IMR-90 (cell line): Measurements from ENCODE around the gene NFATC1. TPM values are rescaled to one million over a fixed set of nuclear protein-coding genes. Genes with fewer than 3 reads are reported as not detected.

Source experiments
- ATAC-seq: fragments of 200-7000 bp; cut with Tn5 transposase; 2 replicates; pipeline ENCODE4 v1.9.1; 2020; ENCODE audit warnings: low read depth, mild to moderate bottlenecking, moderate library complexity
- BruUV-seq: library from RNA; stranded (reverse); fragments of 400-500 nt; replicated peaks from 2 replicates; lab custom pipeline; 2021; lab: Mats Ljungman, UMichigan
- CTCF ChIA-PET: fragments of 300-600 bp; formaldehyde crosslinking; extraction: SDS; loops from one replicate; lab custom pipeline; 2021; ENCODE audit warnings: antibody characterized with exemption; lab: Yijun Ruan, JAX
- POLR2A ChIA-PET: fragments of 300-600 bp; sonication (Branson Sonifier 250); formaldehyde crosslinking; loops from one replicate; lab custom pipeline; 2022; ENCODE audit warnings: antibody characterized with exemption; ENCODE audit not compliant: unreplicated experiment; lab: Charles Lee
- DNase-seq: peaks from one replicate; pipeline ENCODE4 v3.0.0; 2013
- H2AFZ ChIP-seq: replicated peaks from 2 replicates; pipeline ENCODE3; 2013; ENCODE audit warnings: low read length, mild to moderate bottlenecking; ENCODE audit not compliant: poor library complexity
- H2AK5ac ChIP-seq: 2 replicates; pipeline ENCODE4 v1.6.1; 2013; ENCODE audit warnings: low read depth, low read length, inconsistent platforms
- H2AK9ac ChIP-seq: replicated peaks from 2 replicates; pipeline ENCODE3; 2013; ENCODE audit warnings: mild to moderate bottlenecking, low read depth, low read length, moderate library complexity; ENCODE audit not compliant: poor library complexity
- H2BK120ac ChIP-seq: 2 replicates; pipeline ENCODE4 v1.6.1; 2013; ENCODE audit warnings: low read depth, low read length, inconsistent platforms
- H2BK15ac ChIP-seq: 3 replicates; pipeline ENCODE4 v1.6.1; 2013; ENCODE audit warnings: low read depth, low read length, inconsistent platforms
- H2BK20ac ChIP-seq: 2 replicates; pipeline ENCODE4 v1.6.1; 2013; ENCODE audit warnings: low read depth, mild to moderate bottlenecking, inconsistent platforms, low read length, moderate library complexity
- H2BK5ac ChIP-seq: 2 replicates; pipeline ENCODE4 v1.6.1; 2013; ENCODE audit warnings: mild to moderate bottlenecking, low read depth, low read length, inconsistent platforms; ENCODE audit not compliant: poor library complexity, severe bottlenecking
- H3K14ac ChIP-seq: replicated peaks from 2 replicates; pipeline ENCODE4 v1.6.1; 2013; ENCODE audit warnings: low read depth, low read length, inconsistent platforms
- H3K18ac ChIP-seq: 2 replicates; pipeline ENCODE4 v1.6.1; 2013; ENCODE audit warnings: low read depth, low read length, control low read depth
- H3K23ac ChIP-seq: 2 replicates; pipeline ENCODE4 v1.6.1; 2013; ENCODE audit warnings: low read depth, low read length, inconsistent platforms
- H3K27ac ChIP-seq: 2 replicates; pipeline ENCODE4 v1.5.1; 2013; ENCODE audit warnings: mild to moderate bottlenecking, control low read depth, low read length; ENCODE audit not compliant: insufficient read depth
- H3K27me3 ChIP-seq: 2 replicates; pipeline ENCODE4 v1.6.1; 2013; ENCODE audit warnings: low read length; ENCODE audit not compliant: control insufficient read depth, insufficient read depth
- H3K36me3 ChIP-seq: 2 replicates; pipeline ENCODE4 v1.6.1; 2013; ENCODE audit warnings: low read length, mixed read lengths; ENCODE audit not compliant: control insufficient read depth, insufficient read depth
- H3K4ac ChIP-seq: 2 replicates; pipeline ENCODE4 v1.6.1; 2013; ENCODE audit warnings: low read depth, low read length, inconsistent platforms
- H3K4me1 ChIP-seq: 2 replicates; pipeline ENCODE4 v1.6.1; 2013; ENCODE audit warnings: low read length, mixed read lengths; ENCODE audit not compliant: control insufficient read depth, insufficient read depth
- H3K4me2 ChIP-seq: 2 replicates; pipeline ENCODE4 v1.6.1; 2013; ENCODE audit warnings: low read depth, mild to moderate bottlenecking, control low read depth, low read length, moderate library complexity
- H3K4me3 ChIP-seq: 2 replicates; pipeline ENCODE4 v1.5.1; 2013; ENCODE audit warnings: low read depth, mild to moderate bottlenecking, control low read depth, low read length, moderate library complexity; ENCODE audit not compliant: insufficient read depth
- H3K56ac ChIP-seq: 2 replicates; pipeline ENCODE4 v1.6.1; 2013; ENCODE audit warnings: low read length, inconsistent platforms; ENCODE audit not compliant: insufficient read depth; ENCODE audit errors: extremely low read depth
- H3K79me1 ChIP-seq, 2 experiments: 2 replicates each; pipeline ENCODE4 v1.6.1; 2013; ENCODE audit warnings: low read length in 2 of 2, inconsistent platforms in 1 of 2, low read depth in 1 of 2
- H3K9ac ChIP-seq: 2 replicates; pipeline ENCODE4 v1.6.1; 2013; ENCODE audit warnings: low read depth, low read length, control low read depth
- H3K9me1 ChIP-seq: 2 replicates; pipeline ENCODE4 v1.6.1; 2013; ENCODE audit warnings: low read length, inconsistent platforms; ENCODE audit not compliant: insufficient read depth
- H3K9me3 ChIP-seq: 2 replicates; pipeline ENCODE4 v1.6.1; 2013; ENCODE audit warnings: low read length; ENCODE audit not compliant: control insufficient read depth, insufficient read depth
- H4K20me1 ChIP-seq: 2 replicates; pipeline ENCODE4 v1.6.1; 2013; ENCODE audit warnings: low read length, inconsistent platforms; ENCODE audit not compliant: insufficient read depth
- H4K5ac ChIP-seq: 2 replicates; pipeline ENCODE4 v1.6.1; 2013; ENCODE audit warnings: mild to moderate bottlenecking, low read depth, low read length, control low read depth
- H4K8ac ChIP-seq, 2 experiments: 2 replicates each; pipeline ENCODE4 v1.6.1; 2013; ENCODE audit warnings: low read depth in 2 of 2, low read length in 2 of 2, control low read depth in 1 of 2, inconsistent platforms in 1 of 2
- H4K91ac ChIP-seq: 2 replicates; pipeline ENCODE4 v1.6.1; 2013; ENCODE audit warnings: low read depth, low read length, inconsistent platforms; ENCODE audit not compliant: insufficient read depth
- MAFK ChIP-seq: IDR thresholded peaks from 2 replicates; pipeline ENCODE4 v1.6.1; 2012; ENCODE audit warnings: low read depth, low read length, improper control_type of control experiment
- WGBS, 2 experiments: methylation state at CpG; one replicate each; pipeline versions ENCODE4 v1.1.5 to v1.1.7; 2013; ENCODE audit warnings: missing lambda C conversion rate in 2 of 2; ENCODE audit not compliant: insufficient read length in 1 of 2; ENCODE audit errors: extremely low coverage in 2 of 2; 5-methylcytosine and 5-hydroxymethylcytosine counted together
- dilution Hi-C: fragments of 300-500 bp; cut with HindIII; formaldehyde crosslinking; loops from one replicate; pipeline ENCODE4 v1.14.3; 2018; ENCODE audit warnings: low sequenced_read_pairs; ENCODE audit not compliant: unreplicated experiment
- in situ Hi-C: fragments of 300-500 bp; cut with MboI; formaldehyde crosslinking; loops from 3 replicates; pipeline ENCODE4 v1.14.3; 2019; ENCODE audit warnings: low sequenced_read_pairs, inconsistent platforms, mixed read lengths
- intact Hi-C: fragments of 100-400 bp; cut with micrococcal nuclease; formaldehyde crosslinking; loops from 2 replicates; pipeline ENCODE4 v1.10.0; 2022
- polyA plus RNA-seq, 3 experiments: library from polyadenylated mRNA; depleted of rRNA; stranded (reverse); fragments of >200 nt; gene quantifications; 2 replicates each; pipeline ENCODE4 v1.2.3, GENCODE V29; 2012; ENCODE audit warnings: low replicate concordance in 1 of 3
- total RNA-seq: library from RNA; depleted of rRNA; stranded (reverse); fragments of >200 nt; gene quantifications from 2 replicates; pipeline ENCODE4 v1.2.3, GENCODE V29; 2012

NFATC1 gene
- total and polyA plus RNA-seq, 2 of the 4 experiments (the other 2 are of a cell fraction), result 0.36 to 1.8 TPM

GRCh38 chr18:79459946-79460480 lies 64.3 kb downstream of the NFATC1 start:
- no peaks in the 10 kb centered on the region for H3K79me1 ChIP-seq
- H4K8ac ChIP-seq, result no peak overlapping the region
- H3K9me3 ChIP-seq, result no peaks in the 10 kb centered on the region
- H3K4me3 ChIP-seq, result no peak overlapping the region
- no peak overlapping the region for H4K91ac ChIP-seq
- no peak overlapping the region for H2BK15ac ChIP-seq
- no peak overlapping the region for H2AK5ac ChIP-seq
- no peaks in the 10 kb centered on the region for H3K27me3 ChIP-seq
- dilution Hi-C loops, result no loop called here
- H3K56ac ChIP-seq, result no peak overlapping the region
- no peak overlapping the region for H3K4ac ChIP-seq
- peaks cover 16% of the 10 kb centered on the region for H3K4me1 ChIP-seq
- H2AK9ac ChIP-seq, result no peak overlapping the region
- no peak overlapping the region for H3K23ac ChIP-seq
- no peak overlapping the region for H3K4me2 ChIP-seq
- TF ChIP-seq MAFK, result no peak
- no peak overlapping the region for H2BK20ac ChIP-seq
- no peak overlapping the region for H3K27ac ChIP-seq
- H2BK120ac ChIP-seq, result no peak overlapping the region
- H3K9me1 ChIP-seq, result no peaks in the 10 kb centered on the region; the same call in 1 of the 2 replicates
- ATAC-seq, result no peak
- no peak overlapping the region; the same call in 1 of the 2 replicates for H3K18ac ChIP-seq
- H2AFZ ChIP-seq, result no peak overlapping the region
- H2BK5ac ChIP-seq, result no peak overlapping the region
- H3K14ac ChIP-seq, result no peak overlapping the region
- no peak for DNase-seq
- in situ Hi-C loops, result no loop called here
- BruUV-seq, result no TSS peak
- ChIA-PET CTCF (no interaction called here), POLR2A (no interaction called here)
- H3K36me3 ChIP-seq, result no peaks in the 10 kb centered on the region; the same call in 1 of the 2 replicates
- no peak overlapping the region for H3K9ac ChIP-seq
- no peaks in the 10 kb centered on the region for H4K20me1 ChIP-seq
- intact Hi-C loops, result no loop called here
- 90% methylated on average over 2 of the region's 9 CpGs; no CpG with 5 or more reads in 1 of the 2 experiments for WGBS, 2 experiments
- no peak overlapping the region for H4K5ac ChIP-seq
